ENCODE data around the gene LASP1NB.

Gene LASP1NB

GRCh38 chr17:38925263-38925995, at the start of gene LASP1NB:
Gene LASP1NB, plus strand, starts transcription at chr17:38925614.
- DNase-seq (ENCODE audit: low read depth) = no peak
- in situ Hi-C loops (cut with HindIII; ENCODE audit: low pct_unique_long_range_greater_than_20kb, low sequenced_read_pairs) = no loop called here

- in situ Hi-C loops (cut with HindIII; ENCODE audit: low pct_unique_long_range_greater_than_20kb, low sequenced_read_pairs) = no loop called here
- no peak for DNase-seq (ENCODE audit: low read depth)
These were observed 48.1 kb upstream of the LASP1NB start for GRCh38 chr17:38877130-38877851.

- peak; percentile 81 for DNase-seq (ENCODE audit: low read depth)
- in situ Hi-C loops (cut with HindIII; ENCODE audit: low pct_unique_long_range_greater_than_20kb, low sequenced_read_pairs) = no loop called here
These were observed 45.3 kb upstream of the LASP1NB start for GRCh38 chr17:38879878-38880665.

GRCh38 chr17:38881600-38882191, 43.7 kb upstream of the LASP1NB start:
- DNase-seq (ENCODE audit: low read depth) = peak; percentile 52

GRCh38 chr17:38882870-38883269, 42.5 kb upstream of the LASP1NB start:
- in situ Hi-C loops (cut with HindIII; ENCODE audit: low pct_unique_long_range_greater_than_20kb, low sequenced_read_pairs) = no loop called here
- no peak for DNase-seq (ENCODE audit: low read depth)

More at GRCh38 chr17:38881600-38882191, 43.7 kb upstream of the LASP1NB start:
- in situ Hi-C loops (cut with HindIII; ENCODE audit: low pct_unique_long_range_greater_than_20kb, low sequenced_read_pairs) = no loop called here

GRCh38 chr17:38883592-38884526, 41.6 kb upstream of the LASP1NB start:
- in situ Hi-C loops (cut with HindIII; ENCODE audit: low pct_unique_long_range_greater_than_20kb, low sequenced_read_pairs) = no loop called here
- no peak for DNase-seq (ENCODE audit: low read depth)

GRCh38 chr17:38885044-38885727, 40.2 kb upstream of the LASP1NB start:
- in situ Hi-C loops (cut with HindIII; ENCODE audit: low pct_unique_long_range_greater_than_20kb, low sequenced_read_pairs) = no loop called here
- DNase-seq (ENCODE audit: low read depth) = no peak

GRCh38 chr17:38885728-38886642, 39.4 kb upstream of the LASP1NB start:
- DNase-seq (ENCODE audit: low read depth) = no peak
- in situ Hi-C loops (cut with HindIII; ENCODE audit: low pct_unique_long_range_greater_than_20kb, low sequenced_read_pairs) = no loop called here

- in situ Hi-C loops (cut with HindIII; ENCODE audit: low pct_unique_long_range_greater_than_20kb, low sequenced_read_pairs) = no loop called here
- no peak for DNase-seq (ENCODE audit: low read depth)
These were observed 38.8 kb upstream of the LASP1NB start for GRCh38 chr17:38886643-38887010.

- in situ Hi-C loops (cut with HindIII; ENCODE audit: low pct_unique_long_range_greater_than_20kb, low sequenced_read_pairs) = no loop called here
- DNase-seq (ENCODE audit: low read depth) = no peak
These were observed 36.6 kb upstream of the LASP1NB start for GRCh38 chr17:38888842-38889241.

GRCh38 chr17:38889745-38890409, 35.5 kb upstream of the LASP1NB start:
- no peak for DNase-seq (ENCODE audit: low read depth)
- in situ Hi-C loops (cut with HindIII; ENCODE audit: low pct_unique_long_range_greater_than_20kb, low sequenced_read_pairs) = no loop called here

- in situ Hi-C loops (cut with HindIII; ENCODE audit: low pct_unique_long_range_greater_than_20kb, low sequenced_read_pairs) = no loop called here
These were observed 35.0 kb upstream of the LASP1NB start for GRCh38 chr17:38890410-38890746.

GRCh38 chr17:38891441-38891840, 34.0 kb upstream of the LASP1NB start:
- in situ Hi-C loops (cut with HindIII; ENCODE audit: low pct_unique_long_range_greater_than_20kb, low sequenced_read_pairs) = no loop called here

More at GRCh38 chr17:38890410-38890746, 35.0 kb upstream of the LASP1NB start:
- DNase-seq (ENCODE audit: low read depth) = no peak

GRCh38 chr17:38892083-38892482, 33.3 kb upstream of the LASP1NB start:
- in situ Hi-C loops (cut with HindIII; ENCODE audit: low pct_unique_long_range_greater_than_20kb, low sequenced_read_pairs) = no loop called here
- DNase-seq (ENCODE audit: low read depth) = no peak

More at GRCh38 chr17:38891441-38891840, 34.0 kb upstream of the LASP1NB start:
- DNase-seq (ENCODE audit: low read depth) = no peak

GRCh38 chr17:38892620-38893019, 32.8 kb upstream of the LASP1NB start:
- in situ Hi-C loops (cut with HindIII; ENCODE audit: low pct_unique_long_range_greater_than_20kb, low sequenced_read_pairs) = no loop called here
- DNase-seq (ENCODE audit: low read depth) = no peak

- no peak for DNase-seq (ENCODE audit: low read depth)
- in situ Hi-C loops (cut with HindIII; ENCODE audit: low pct_unique_long_range_greater_than_20kb, low sequenced_read_pairs) = no loop called here
These were observed 32.3 kb upstream of the LASP1NB start for GRCh38 chr17:38893113-38893512.
